Left colon (tissue), 2 donors: ENCODE results near the gene ANO10. TPM values are rescaled to one million over a fixed set of nuclear protein-coding genes. Genes with fewer than 3 reads are reported as not detected.
"Not testable (repeated sequence)": the region's sequence is repeated elsewhere in the genome, so short reads cannot be mapped to it uniquely, and the experiment has no call there.

Source experiments
- ATAC-seq: fragments of 200-7000 bp; cut with Tn5 transposase; one replicate; pipeline ENCODE4 v1.9.1; 2020; ENCODE audit warnings: mild to moderate bottlenecking, moderate library complexity
- DNase-seq, 2 donors: peaks; one replicate each; pipeline ENCODE4 v3.0.0-alpha.2; 2020
- intact Hi-C, 2 donors: fragments of 100-400 bp; cut with DNase I in 1 of 2; cut with micrococcal nuclease in 1 of 2; formaldehyde crosslinking; loops; one replicate each; pipeline versions ENCODE4 v1.11.2 to v1.14.0; 2022; cut with DNase I, micrococcal nuclease
- total RNA-seq, 2 donors: library from RNA; stranded (reverse); fragmentation: NEBNext Ultra II Directional; extraction: Animal tissue kit (Norgen Biotek cat#: 25700); gene quantifications; one replicate each; pipeline ENCODE4 v1.2.1, GENCODE V29; 2021
- donor health status: DM: no; HTN: no; CAD: no.
- donor health status: DM: yes; HTN: yes; CAD: no.

ANO10 gene
- total RNA-seq, 2 donors from 2014 or later: 82.0 to 85.3 TPM

DNA sequence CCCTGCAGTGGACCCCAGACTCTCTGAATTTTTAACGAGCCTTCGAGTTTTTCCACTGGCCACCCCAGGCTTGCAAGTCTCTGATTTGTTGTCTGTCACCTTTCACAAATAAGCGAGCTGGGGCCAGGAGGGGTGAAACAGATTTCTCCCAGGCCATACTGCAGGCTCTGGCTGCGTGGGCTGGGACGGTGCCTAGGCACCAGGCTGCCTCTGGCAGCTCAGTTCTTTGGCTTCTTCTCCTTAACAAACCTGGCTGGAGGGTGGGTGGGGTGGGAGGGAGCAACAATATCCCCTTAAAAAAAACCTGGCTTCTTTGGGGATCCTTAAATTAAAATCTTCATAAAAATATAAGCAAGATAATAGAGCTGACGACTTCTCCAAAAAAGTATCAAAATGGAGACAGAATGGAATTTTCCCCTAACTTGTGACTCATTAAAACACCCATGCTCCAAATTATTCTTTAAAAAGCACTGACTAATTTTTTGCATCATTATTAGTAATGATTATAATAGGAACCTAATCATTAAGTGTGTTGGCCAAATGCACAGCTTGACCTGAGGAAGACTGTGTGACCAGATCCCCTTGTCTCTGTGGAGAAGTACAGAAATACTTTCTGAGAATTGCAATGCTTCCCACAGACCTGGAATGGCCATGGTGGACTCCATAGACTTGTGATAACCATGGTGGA, 251.4 kb downstream of the ANO10 start:
- intact Hi-C loops: no loop called here
- no peak for ATAC-seq
- DNase-seq: no peak

DNA sequence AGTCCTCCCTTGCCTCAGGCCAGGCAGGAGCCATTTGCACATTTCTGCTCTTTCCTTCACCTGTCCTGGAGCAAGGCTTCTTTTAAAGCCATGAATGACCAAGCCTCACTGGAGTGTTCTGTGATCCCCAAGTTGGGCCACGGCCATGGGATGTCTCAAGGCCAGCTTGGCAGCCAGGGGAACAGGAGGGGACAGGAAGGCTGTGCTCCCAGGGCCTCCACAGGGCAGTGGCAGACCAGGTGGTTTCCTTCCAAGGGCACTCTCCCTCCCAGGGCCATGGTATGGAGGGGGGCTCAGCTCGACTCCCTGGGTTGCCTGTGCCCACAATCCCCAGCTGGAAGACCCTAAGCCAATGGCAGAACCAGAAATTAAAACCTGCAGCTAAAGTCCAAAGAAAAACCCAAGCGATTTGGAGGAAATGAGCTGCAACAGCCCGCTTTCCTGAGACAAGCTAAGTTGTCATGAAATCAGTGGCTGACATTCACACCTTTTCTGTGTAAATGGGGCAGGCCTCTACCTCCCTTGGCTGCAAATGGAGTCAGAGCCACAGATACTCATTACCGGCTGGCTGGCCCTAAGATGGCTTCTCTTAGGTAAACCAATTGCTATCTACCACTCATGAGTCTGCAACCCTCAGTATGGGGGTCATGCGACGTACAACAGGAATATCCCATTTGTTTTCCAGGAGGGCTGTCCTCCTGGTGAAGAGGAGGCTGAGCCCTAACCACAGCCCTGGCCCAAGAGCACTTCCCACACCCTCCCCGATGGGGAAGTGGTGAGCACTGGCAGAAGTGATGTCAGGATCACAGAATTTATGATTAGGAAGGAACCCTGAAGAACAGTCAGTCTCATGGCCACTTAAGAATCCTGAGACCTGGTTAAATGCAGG, 252.2 kb downstream of the ANO10 start:
- intact Hi-C loops: no loop called here
- ATAC-seq (no peak), DNase-seq (no peak)

DNA sequence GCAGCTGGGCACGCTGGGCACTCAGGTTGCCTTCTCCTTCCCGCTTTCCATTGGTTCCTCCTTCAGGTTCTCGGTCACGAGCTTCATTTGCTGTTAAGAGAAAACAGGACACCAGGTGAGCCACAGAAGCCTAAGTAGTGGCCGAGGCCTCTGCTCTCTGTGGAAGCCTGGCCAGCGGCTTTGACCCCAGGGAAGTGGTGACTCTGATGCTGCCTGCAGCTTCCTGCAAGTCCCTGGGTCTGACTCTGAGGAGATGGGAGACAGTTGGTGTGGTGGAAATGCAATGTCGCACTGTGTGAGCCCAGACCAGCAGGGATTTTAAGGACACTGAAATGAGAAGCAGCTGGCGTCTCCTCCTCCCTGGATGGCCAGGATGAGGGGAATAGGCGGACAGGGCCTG, 254.9 kb downstream of the ANO10 start:
- intact Hi-C loops: no loop called here
- DNase-seq (no peak), ATAC-seq (no peak)

DNA sequence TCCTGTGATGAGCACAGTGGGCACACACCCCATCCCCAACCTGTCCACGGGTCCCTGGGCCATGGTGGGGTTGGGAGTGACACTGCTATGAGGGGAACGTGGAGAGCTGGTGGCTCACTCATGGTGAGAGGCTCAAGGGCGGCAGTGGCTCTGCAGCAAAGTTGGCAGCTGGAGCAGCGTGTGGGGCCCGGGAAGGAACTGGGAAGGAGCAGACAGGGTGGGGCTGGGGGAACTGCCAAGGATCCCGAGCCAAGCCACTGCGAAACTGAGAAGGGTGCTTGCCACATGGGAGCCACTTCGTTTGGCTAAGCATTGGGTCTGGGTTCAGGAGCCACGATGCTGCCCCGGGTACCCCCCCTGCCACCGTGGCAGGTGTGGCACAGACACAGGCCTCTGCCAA, 255.3 kb downstream of the ANO10 start:
- intact Hi-C loops: no loop called here
- no peak for DNase-seq
- ATAC-seq: no peak

DNA sequence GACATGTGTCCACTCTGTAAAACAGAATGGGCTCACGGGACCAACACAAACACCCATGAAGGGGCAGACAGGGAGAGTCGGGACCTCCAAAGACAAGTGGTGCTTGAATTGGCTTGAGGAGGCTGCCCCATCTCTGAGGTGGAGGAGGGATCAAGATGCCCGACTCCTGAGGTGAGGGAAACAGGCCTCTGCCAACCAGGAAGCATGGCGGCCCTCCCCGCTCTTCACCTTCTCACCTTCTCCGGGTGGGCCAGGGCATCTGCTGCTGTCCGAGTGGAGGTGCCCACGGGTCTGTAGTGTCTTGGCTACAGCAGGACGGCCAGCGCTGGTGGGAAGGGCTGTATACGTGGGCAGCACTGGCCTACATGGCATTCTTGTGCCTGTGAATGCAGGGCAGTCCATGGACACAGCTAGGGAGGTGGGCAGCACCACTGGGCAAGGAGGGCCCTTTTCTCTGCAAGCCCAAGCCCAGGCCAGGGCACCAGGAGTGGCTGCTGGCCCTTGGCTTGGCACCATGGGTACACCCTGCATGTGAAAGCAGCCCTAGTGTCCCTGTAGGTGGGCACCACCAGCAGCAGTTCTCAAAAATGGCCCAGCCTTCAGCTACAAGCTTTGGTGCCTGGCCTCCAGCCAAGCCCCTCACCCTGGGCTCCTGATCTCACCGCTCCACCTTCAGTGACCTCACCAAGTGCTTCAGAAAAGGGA, 256.1 kb downstream of the ANO10 start:
- ATAC-seq (no peak), DNase-seq (no peak)
- intact Hi-C loops: no loop called here

DNA sequence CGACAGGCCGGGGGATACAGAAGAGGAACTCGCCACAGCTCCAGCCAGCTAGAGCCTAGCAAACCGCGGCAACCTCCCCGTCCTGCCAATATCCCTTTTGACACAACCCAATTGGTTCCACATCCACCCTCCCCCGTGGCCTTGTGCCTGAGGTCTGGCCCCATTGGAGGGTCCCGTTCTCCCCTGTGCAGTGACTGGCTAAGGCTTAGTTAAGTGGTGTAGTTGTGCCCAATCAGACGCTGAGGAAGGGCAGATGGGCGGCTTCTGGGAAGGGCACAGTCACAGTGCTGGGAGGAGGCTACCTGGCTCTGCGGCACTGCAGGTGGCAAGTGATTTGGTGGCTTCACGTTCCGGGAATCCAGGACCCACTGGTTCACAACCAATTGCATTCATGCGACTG, 256.9 kb downstream of the ANO10 start:
- no peak for DNase-seq
- ATAC-seq: no peak
- intact Hi-C loops: no loop called here

DNA sequence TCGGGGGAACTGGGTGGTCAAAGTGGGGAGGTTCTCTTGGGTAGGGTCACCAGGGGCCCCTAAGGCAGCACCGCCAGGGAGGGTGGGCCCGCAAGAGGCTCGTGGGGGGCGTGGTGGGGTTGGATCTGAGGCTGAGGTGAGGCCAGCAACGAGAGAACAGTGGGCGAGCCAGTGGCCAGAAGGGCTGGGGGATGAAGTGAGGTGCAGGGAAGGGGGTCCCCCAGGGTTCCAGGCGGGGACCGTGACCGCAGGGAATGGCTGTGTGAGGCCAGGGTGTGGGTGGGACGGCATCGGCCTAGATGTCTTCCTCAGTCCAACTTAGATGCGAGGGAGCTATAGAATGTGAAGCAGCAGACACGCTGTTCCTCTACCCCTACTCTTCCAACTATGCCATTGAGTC, 257.3 kb downstream of the ANO10 start:
- intact Hi-C loops: no loop called here
- DNase-seq (no peak), ATAC-seq (no peak)

DNA sequence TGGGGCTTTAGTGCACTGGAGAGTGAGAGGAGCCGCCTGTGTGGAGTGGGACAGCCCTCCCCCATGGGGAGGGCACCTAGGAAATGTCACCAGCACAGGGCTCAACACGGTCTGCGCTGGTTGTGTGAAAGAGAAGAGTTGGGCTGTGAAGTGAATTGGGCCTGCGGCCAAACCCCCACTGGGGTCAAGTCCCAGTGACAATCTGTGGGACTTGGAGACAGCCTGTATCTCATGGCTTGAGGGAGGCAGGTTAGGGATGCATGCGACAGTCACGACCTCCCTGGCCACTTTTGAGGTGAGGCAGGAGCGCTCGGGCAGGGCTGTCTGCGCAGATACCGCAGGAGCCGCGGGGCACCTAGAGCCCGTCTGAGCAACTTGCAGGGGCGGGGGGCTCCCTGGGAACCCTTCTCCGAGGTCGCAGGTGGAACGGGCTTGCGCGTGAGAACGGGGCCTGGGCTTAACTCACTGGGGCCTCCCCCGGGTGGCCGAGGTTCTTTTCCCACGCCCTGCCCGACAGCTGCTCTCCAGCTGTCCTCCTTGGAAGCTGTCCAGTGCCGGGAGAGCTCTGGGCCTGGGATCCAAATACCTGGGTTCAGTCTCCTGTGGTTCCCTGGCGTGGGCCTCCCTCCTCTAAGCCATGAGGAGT, 258.1 kb downstream of the ANO10 start:
- ATAC-seq (no peak), DNase-seq (no peak)
- intact Hi-C loops: no loop called here

DNA sequence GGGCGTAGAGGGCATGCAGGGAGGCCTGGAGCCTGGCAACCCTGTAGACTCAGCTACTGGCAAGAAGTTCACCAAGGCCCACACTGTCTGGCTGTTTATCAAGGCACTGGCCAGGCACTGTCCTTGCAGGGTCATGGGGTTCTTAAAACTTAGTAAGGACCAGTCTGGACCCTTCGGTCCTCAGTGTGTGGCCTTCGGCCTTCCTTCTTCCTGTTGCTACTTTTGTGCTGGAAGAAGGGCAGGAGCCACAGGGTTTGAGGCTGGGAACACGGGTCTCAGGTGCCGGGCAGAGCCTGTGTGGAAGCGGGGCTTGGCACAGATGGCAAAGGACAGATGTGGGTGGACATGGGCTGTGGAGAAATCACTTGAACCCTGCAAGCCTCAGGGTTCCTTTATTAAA, 258.9 kb downstream of the ANO10 start:
- DNase-seq: no peak
- intact Hi-C loops: no loop called here
- no peak for ATAC-seq

DNA sequence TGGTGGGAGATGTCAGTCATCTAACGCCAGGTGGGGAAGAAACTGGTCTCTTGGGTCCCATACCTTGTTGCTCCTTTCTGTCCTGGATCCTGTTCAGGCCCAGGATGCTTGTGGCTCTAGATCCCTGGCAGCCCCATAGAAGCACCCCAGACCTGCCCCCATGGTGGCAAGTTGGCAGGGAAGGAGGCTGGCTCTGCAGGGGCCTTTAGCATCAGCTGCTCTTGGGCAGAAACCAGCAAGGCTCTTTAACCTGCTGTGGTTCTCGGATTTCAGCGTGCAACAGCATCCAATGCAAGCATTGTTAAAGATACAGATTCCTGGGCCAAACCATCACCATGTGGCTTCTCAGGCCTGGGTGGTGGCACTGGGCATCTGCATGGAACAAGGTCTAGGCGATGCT, 259.6 kb downstream of the ANO10 start:
- intact Hi-C loops: no loop called here
- DNase-seq (no peak), ATAC-seq (peak; percentile 6)

DNA sequence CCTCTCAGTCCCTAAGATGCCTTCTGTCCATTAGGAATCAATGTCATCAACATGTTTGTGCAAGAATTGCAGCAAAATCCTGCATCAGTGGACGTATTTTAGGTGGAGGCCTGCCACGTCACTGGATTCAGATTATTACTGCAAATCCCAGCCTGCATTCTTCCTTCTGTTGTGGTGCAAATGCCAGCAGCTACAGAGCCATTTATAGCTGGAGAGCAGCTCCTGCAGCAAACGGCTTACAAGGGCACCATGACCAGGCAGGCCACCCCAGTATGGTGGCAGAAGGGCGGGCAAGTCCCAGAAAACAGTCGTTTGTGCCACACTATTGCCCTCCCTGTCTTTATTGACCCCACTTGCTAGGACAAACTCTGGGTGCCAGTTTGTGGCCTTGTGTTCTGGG, 260.7 kb downstream of the ANO10 start:
- no peak for ATAC-seq
- no peak for DNase-seq
- intact Hi-C loops: no loop called here

DNA sequence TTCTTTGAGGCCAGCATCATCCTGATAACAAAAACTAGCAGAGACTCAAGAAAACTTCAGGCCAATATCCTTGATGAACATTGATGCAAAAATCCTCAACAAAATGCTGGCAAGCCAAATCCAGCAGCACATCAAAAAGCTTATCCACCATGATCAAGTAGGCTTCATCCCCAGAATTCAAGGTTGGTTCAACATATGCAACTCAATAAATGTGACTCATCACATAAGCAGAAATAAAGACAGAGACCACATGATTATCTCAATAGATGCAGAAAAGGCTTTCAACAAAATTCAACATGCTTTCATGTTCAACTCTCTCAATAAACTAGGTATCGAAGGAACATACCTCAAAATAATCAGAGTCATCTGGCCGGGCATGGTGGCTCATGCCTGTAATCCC, 265.8 kb downstream of the ANO10 start:
- ATAC-seq, intact Hi-C loops, DNase-seq: not testable (repeated sequence)

DNA sequence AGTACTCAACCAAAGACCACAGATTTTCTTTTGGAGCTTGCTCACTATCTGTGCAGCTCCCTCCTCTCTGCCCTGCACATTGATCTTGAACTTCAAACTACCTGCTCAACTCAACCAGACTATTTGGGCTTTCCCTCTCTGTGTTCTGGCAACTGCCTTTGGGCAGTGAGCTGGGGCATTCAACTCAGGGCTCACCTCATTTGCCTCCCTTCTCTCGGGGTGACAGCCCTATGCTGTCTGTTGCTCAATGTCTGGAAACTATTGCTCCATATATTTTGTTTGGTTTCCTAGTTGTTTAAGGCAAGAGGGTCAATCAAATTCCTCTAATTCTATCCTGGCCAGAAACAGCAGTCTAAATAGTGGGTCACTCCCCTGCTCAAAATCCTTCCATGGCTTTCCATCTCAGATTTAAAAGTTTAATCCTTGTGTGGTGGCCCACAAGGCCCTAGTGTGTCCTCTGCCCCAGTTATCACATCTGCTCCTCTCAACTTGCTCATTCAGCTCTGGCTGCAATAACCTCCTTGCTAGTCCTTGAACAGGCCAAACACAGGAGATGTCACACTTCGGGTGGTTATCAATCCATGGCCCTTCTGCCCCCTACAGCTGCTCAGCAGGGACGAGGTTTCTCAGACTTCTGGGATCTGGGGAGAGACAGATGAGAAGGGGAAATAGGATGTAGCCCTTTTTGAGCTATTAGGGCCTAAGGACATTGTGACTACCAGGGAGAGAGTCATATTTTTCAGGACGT, 267.7 kb downstream of the ANO10 start:
- DNase-seq: no peak
- intact Hi-C loops: no loop called here
- no peak for ATAC-seq

DNA sequence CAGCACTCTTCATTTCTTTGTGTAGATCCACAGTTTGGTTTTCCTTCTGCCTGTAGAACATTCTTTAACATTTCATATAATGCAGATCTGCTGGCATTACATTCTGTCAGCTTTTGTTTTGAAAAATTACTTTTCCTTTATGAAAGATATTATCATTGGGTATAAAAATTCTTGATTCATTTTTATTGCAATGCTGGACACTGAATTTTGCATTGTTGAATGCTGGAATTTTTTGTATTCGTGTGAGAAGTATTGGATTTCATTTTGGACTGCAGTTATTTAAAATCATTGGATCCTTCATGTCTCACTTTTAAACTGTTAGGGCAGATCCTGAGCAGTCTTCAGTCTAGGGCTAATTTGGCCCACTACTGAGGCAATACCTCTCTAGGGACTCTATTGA, 268.4 kb downstream of the ANO10 start:
- ATAC-seq (no peak), DNase-seq (no peak)
- intact Hi-C loops: no loop called here

DNA sequence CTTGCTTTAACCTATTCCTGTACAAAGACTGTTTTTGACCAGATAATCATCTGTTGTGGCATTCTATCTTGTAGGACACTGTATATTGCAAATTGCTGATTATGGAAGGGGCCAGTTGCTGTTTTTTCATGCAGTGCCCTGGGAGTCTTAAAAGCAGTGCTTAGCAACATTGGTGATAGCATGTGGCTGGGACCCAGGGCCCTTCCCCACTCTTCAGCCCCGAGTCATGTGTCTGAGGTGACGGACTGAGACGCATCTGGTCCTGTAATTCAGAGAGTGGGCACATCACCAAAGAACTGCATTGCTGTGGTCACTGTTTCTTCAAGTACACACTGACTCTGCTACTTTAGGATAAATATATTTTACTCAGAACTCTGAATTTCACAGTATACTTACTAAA, 272.1 kb downstream of the ANO10 start:
- DNase-seq (no peak), ATAC-seq (no peak)
- intact Hi-C loops: no loop called here

DNA sequence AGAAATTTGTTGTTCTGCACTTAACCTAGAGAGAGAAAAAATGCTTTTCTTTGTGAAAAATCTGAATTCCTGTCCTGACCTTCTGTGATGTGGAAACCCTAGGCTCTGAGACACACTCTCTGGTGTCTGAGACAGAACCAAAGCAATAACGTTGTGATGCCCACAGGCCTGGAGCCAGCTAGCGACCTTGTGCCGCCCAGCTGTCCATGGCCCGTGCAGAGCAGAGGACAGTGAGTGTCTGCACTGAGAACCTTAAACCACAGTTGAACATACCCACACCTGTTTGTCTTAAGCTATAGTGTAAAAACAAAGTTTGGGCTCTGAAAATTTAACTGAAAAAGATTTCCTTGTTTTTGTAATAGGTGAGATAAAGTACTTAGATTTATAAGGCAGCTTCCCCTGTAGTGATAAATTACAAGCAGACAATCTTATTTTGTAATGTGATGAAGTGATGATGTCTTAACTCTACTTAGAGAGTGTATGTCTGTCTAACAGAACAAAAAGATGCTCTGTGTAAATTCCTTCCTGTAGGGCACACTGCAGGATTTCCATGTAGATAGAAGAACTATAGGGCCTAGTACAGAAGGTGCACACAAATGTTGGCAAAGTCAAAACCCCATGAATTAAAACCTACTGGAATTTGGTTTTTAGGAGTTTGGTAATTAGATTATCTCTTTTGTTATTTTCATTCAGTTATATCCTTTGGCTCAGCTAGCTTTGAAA, 272.8 kb downstream of the ANO10 start:
- intact Hi-C loops: no loop called here
- DNase-seq: no peak
- no peak for ATAC-seq

DNA sequence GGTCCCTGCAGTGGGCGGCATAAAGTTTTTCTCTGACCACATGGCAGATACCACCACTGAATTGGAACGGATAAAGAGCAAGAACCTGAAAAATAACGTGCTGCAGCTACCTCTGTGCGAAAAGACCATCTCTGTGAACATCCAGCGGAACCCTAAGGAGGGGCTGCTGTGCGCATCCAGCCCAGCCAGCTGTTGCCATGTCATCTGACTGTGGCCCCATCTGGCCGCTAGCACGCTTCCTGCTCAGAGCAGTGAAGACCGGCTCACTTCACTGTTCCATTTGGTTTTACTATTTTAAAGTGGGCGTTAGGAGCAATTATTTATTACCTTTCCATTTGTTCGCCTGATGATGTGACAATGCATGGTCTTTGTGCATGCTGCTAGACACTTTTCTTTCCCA, 273.5 kb downstream of the ANO10 start:
- no peak for ATAC-seq
- intact Hi-C loops: no loop called here
- DNase-seq: no peak

DNA sequence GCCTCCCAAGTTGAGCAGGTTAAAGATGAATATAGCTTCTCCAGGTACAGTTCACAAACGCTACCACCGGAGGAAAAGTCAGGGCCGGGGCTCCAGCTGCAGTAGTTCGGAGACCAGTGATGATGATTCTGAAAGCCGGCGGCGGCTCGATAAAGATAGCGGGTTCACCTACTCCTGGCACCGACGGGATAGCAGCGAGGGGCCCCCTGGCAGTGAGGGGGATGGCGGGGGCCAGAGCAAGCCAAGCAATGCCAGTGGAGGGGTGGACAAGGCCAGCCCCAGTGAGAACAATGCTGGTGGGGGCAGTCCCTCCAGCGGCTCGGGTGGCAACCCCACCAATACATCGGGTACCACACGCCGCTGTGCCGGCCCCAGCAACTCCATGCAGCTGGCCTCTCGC, 274.0 kb downstream of the ANO10 start:
- no peak for DNase-seq
- no peak for ATAC-seq
- intact Hi-C loops: no loop called here
